ENCODE results near the gene INTS4. TPM values are rescaled to one million over a fixed set of nuclear protein-coding genes. Genes with fewer than 3 reads are reported as not detected.

INTS4 gene
- total RNA-seq, 4 donors from 2014 or later, result 30.3 to 41.5 (median 34.3) TPM

GRCh38 chr11:77967121-77967520, 27.3 kb downstream of the INTS4 start:
- no peak for TF ChIP-seq CTCF (IDR thresholded peaks at IDR 0.05; ENCODE audit: low read depth)

GRCh38 chr11:77966338-77966737, 28.1 kb downstream of the INTS4 start:
- no peak for TF ChIP-seq CTCF (IDR thresholded peaks at IDR 0.05; ENCODE audit: low read depth)

- no peak for TF ChIP-seq CTCF (IDR thresholded peaks at IDR 0.05; ENCODE audit: low read depth)
These were observed 35.0 kb downstream of the INTS4 start for GRCh38 chr11:77959434-77959833.

- no peak for TF ChIP-seq CTCF (IDR thresholded peaks at IDR 0.05; ENCODE audit: low read depth)
These were observed 85.2 kb downstream of the INTS4 start for GRCh38 chr11:77909277-77909676.

- no peak for TF ChIP-seq CTCF (IDR thresholded peaks at IDR 0.05; ENCODE audit: low read depth)
These were observed 85.6 kb downstream of the INTS4 start for GRCh38 chr11:77908835-77909234.

GRCh38 chr11:77886401-77886800, 108.1 kb downstream of the INTS4 start:
- TF ChIP-seq CTCF (IDR thresholded peaks at IDR 0.05; ENCODE audit: low read depth), result no peak

GRCh38 chr11:77884829-77885190, 109.7 kb downstream of the INTS4 start:
- TF ChIP-seq CTCF (IDR thresholded peaks at IDR 0.05; ENCODE audit: low read depth), result no peak

Measured in subcutaneous adipose tissue (tissue), 4 donors.